GM12875 (cell line): ENCODE results near the gene TSPAN32.

ENCODE experiments used
- H3K4me3 ChIP-seq: one replicate; pipeline ENCODE4 v1.5.1; 2011; ENCODE audit warnings: low read depth, low read length, control low read depth
- CTCF ChIP-seq: IDR thresholded peaks from 2 replicates; pipeline ENCODE4 v1.5.1; 2011; ENCODE audit warnings: low read depth, mild to moderate bottlenecking, control low read depth, inconsistent platforms, low read length, moderate library complexity, borderline replicate concordance; ENCODE audit not compliant: insufficient read depth

TSPAN32 gene

GRCh38 chr11:2293531-2293971 lies 8.3 kb upstream of the TSPAN32 start:
- no peak for TF ChIP-seq CTCF
- H3K4me3 ChIP-seq: no peak overlapping the region

GRCh38 chr11:2293984-2294925 lies 7.6 kb upstream of the TSPAN32 start:
- H3K4me3 ChIP-seq: no peak overlapping the region
- no peak for TF ChIP-seq CTCF

- H3K4me3 ChIP-seq: no peak overlapping the region
- no peak for TF ChIP-seq CTCF
These were observed 6.9 kb upstream of the TSPAN32 start for GRCh38 chr11:2294926-2295290.

GRCh38 chr11:2295971-2296912 lies 5.6 kb upstream of the TSPAN32 start:
- no peak overlapping the region for H3K4me3 ChIP-seq
- no peak for TF ChIP-seq CTCF

DNA sequence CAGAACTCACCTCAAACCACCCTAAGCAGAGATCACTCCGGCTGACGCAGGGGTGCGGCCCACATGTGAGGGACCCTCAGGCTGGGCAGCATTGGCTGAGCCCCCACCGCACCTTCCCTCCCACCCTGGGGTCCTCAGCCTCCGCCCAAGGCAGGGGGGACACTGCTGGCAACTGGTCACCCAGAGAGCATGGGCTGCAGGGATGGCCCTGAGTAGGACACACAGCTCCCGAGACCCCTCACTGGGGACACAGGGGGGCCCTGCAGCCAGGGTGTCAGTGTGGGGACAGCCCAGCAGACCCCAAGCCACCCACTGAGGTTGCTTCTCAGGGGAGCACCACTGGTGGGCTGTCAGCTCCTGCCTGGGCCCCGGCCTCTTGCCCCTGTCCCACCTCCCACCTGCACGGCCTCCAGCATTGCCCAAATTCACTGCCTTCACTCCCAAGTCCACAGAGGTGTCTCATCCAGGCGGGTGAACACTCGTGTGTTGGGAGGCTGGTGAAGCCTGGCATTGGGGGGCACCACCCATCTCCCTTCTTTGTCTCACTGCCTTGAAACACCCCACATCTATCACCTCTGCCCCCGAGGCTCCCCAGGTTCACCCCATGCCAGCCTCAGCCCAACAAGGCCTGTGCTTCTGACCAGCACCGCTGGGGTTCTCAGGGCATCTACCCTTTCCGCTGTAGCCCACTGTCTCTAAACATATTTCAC lies 4.7 kb upstream of the TSPAN32 start:
- no peak overlapping the region for H3K4me3 ChIP-seq

More for the DNA sequence above, 4.7 kb upstream of the TSPAN32 start:
- TF ChIP-seq CTCF: no peak
